ENCODE measurements around the gene MICAL3. TPM values are rescaled to one million over a fixed set of nuclear protein-coding genes. Genes with fewer than 3 reads are reported as not detected.

The MICAL3 gene
- polyA plus RNA-seq, 1 of the 3 experiments (the other 2 are of a cell fraction) = 83.1 TPM

DNA sequence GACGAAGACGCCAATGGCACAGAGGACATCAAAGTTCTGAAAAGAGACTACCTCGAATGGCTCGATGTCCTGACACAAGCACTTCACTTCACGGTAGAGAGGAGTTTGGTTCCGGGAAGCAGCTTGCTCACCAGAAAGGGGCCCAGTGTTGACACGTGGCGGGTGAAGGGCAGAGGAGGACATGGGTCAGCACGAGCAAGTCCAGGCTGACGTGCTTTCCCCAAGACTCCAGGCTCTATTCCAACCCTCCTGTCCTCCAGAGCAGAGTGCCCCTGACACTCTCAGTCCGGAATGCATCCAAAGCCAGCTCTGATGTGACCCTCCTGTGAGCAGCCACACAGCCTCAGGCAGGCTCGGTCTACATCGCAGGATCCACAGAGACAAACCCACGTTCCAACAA, 172.6 kb downstream of the MICAL3 start:
- Histone ChIP-seq H3K9ac (no peak overlapping the region), H3F3A (replicated peaks; ENCODE audit: insufficient read depth) (no peaks in the 10 kb centered on the region), H3K4me1 (ENCODE audit: control insufficient read depth in 1 of 2, insufficient read depth in 2 of 2, low read depth in 1 of 2, low read length in 1 of 2) (peaks cover 0 to 11% of the 10 kb centered on the region in 2 experiments; a peak in 1 of 4 replicates), H2AFZ (ENCODE audit: low read depth) (no peak overlapping the region), H3K9me3 (no peaks in the 10 kb centered on the region), H3K27me3 (ENCODE audit: insufficient read depth) (no peaks in the 10 kb centered on the region), H3K36me3 (replicated peaks in 1 of 2; ENCODE audit: control insufficient read depth in 1 of 2, insufficient read depth in 2 of 2, low read length in 1 of 2) (peaks cover 0 to 46% of the 10 kb centered on the region in 2 experiments), H3K79me2 (ENCODE audit: insufficient read depth) (no peaks in the 10 kb centered on the region), H3K27ac (ENCODE audit: low read depth in 2 of 2, low read length in 1 of 2) (no peak overlapping the region), H3K9me2 (no peaks in the 10 kb centered on the region), H3K4me3 (ENCODE audit: low read depth in 2 of 2, low read length in 1 of 2) (no peak overlapping the region), H4K20me1 (ENCODE audit: insufficient read depth) (no peaks in the 10 kb centered on the region), H3K4me2 (no peak overlapping the region)
- ChIA-PET POLR2A (no interaction called here), CTCF (no interaction called here)
- TF ChIP-seq, protein P1, sequence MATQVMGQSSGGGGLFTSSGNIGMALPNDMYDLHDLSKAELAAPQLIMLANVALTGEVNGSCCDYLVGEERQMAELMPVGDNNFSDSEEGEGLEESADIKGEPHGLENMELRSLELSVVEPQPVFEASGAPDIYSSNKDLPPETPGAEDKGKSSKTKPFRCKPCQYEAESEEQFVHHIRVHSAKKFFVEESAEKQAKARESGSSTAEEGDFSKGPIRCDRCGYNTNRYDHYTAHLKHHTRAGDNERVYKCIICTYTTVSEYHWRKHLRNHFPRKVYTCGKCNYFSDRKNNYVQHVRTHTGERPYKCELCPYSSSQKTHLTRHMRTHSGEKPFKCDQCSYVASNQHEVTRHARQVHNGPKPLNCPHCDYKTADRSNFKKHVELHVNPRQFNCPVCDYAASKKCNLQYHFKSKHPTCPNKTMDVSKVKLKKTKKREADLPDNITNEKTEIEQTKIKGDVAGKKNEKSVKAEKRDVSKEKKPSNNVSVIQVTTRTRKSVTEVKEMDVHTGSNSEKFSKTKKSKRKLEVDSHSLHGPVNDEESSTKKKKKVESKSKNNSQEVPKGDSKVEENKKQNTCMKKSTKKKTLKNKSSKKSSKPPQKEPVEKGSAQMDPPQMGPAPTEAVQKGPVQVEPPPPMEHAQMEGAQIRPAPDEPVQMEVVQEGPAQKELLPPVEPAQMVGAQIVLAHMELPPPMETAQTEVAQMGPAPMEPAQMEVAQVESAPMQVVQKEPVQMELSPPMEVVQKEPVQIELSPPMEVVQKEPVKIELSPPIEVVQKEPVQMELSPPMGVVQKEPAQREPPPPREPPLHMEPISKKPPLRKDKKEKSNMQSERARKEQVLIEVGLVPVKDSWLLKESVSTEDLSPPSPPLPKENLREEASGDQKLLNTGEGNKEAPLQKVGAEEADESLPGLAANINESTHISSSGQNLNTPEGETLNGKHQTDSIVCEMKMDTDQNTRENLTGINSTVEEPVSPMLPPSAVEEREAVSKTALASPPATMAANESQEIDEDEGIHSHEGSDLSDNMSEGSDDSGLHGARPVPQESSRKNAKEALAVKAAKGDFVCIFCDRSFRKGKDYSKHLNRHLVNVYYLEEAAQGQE (IDR thresholded peaks at IDR 0.05; ENCODE audit: low read depth, low read length) = no peak
- TF ChIP-seq SIN3A (IDR thresholded peaks at IDR 0.05; ENCODE audit: borderline replicate concordance, low read depth, low read length) = no peak
- no peak for TF ChIP-seq MXI1 (IDR thresholded peaks at IDR 0.05; ENCODE audit: low read depth, low read length)
- TF ChIP-seq EZH2phosphoT487 (IDR thresholded peaks at IDR 0.05; ENCODE audit: borderline replicate concordance, low read depth) = no peak
- TF ChIP-seq, protein P2, sequence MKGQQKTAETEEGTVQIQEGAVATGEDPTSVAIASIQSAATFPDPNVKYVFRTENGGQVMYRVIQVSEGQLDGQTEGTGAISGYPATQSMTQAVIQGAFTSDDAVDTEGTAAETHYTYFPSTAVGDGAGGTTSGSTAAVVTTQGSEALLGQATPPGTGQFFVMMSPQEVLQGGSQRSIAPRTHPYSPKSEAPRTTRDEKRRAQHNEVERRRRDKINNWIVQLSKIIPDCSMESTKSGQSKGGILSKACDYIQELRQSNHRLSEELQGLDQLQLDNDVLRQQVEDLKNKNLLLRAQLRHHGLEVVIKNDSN (IDR thresholded peaks at IDR 0.05; ENCODE audit: borderline replicate concordance, low read depth) = no peak
- no peak for TF ChIP-seq SMC3 (IDR thresholded peaks at IDR 0.05; ENCODE audit: low read depth, low read length)
- TF ChIP-seq, protein P3, sequence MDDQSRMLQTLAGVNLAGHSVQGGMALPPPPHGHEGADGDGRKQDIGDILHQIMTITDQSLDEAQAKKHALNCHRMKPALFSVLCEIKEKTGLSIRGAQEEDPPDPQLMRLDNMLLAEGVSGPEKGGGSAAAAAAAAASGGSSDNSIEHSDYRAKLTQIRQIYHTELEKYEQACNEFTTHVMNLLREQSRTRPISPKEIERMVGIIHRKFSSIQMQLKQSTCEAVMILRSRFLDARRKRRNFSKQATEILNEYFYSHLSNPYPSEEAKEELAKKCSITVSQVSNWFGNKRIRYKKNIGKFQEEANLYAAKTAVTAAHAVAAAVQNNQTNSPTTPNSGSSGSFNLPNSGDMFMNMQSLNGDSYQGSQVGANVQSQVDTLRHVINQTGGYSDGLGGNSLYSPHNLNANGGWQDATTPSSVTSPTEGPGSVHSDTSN (IDR thresholded peaks at IDR 0.05) = no peak
- DNase-seq = no peak
- WGBS (ENCODE audit: low lambda C conversion rate) = 94% methylated on average over 9 of the region's 14 CpGs

DNA sequence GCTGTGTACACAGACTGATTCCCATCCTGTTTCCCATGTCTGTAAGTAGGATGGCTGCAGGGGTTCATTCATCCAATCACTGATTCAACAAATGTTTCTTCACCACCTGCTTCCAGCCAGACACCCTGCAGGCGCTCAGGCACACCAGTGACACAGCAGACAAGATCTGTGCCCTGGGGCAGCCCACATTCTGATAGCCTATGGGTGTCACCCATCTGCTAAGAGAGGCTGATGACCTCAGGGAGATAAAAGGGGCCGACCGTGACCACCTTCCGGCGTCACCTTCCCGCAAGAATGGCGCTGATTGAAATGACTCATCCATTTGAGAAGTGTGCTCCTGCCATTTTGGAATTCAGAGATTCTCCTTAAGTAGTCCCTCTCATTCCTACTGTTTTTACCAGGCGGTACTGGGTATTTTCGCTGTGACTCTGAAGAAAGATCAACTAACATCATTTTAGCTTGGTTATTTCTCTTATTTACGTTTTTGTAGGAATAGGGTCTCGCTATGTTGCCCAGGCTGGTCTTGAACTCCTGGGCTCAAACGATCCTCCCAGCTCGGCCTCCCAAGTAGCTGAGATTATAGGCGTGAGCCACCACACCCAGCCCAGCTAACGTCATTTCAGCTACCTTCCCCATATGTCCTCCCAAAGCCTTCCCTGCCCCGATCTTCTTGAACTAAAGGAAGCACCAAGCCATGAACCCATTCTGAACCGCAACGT, 176.8 kb downstream of the MICAL3 start:
- ChIA-PET CTCF (interaction anchor here (1.0 to 6.3 kb wide), 5 partner anchors 14 to 229 kb away, joined by 3 to 45 read pairs (median 3); partner anchors contain the start of gene PEX26), POLR2A (no interaction called here)
- no peaks in the 10 kb centered on the region for H3K9me2 ChIP-seq
- no peak overlapping the region for H3K9ac ChIP-seq
- H3K4me3 ChIP-seq (ENCODE audit: low read depth in 2 of 2, low read length in 1 of 2) = no peak overlapping the region
- H2AFZ ChIP-seq (ENCODE audit: low read depth) = no peak overlapping the region
- no peaks in the 10 kb centered on the region for H4K20me1 ChIP-seq (ENCODE audit: insufficient read depth)
- peak; percentile 43; the same call in 1 of the 2 replicates for TF ChIP-seq RCOR1 (IDR thresholded peaks at IDR 0.05; ENCODE audit: low read length)
- TF ChIP-seq RAD21 (IDR thresholded peaks at IDR 0.05; ENCODE audit: low read length) = no peak
- 0 out of 2 replicates have a peak, but pooled peaks have one; percentile 22 for TF ChIP-seq GATA2 (CRISPR knock-in tag; IDR thresholded peaks at IDR 0.05)
- peak in 1 of 2 experiments; percentile 12; a peak in 1 of 4 replicates for TF ChIP-seq EP300 (IDR thresholded peaks at IDR 0.05; ENCODE audit: borderline replicate concordance in 1 of 2, low read depth in 1 of 2, low read length in 1 of 2)
- TF ChIP-seq FOXJ3 (CRISPR knock-in tag; IDR thresholded peaks at IDR 0.05) = peak; percentile 81
- TF ChIP-seq TAF1 (IDR thresholded peaks at IDR 0.05; ENCODE audit: borderline replicate concordance, low read depth, low read length) = no peak
- no peaks in the 10 kb centered on the region for H3K27me3 ChIP-seq (ENCODE audit: insufficient read depth)
- no peaks in the 10 kb centered on the region for H3K9me3 ChIP-seq
- no peaks in the 10 kb centered on the region for H3F3A ChIP-seq (replicated peaks; ENCODE audit: insufficient read depth)
- peaks cover 0 to 36% of the 10 kb centered on the region in 2 experiments; a peak in 1 of 4 replicates for H3K4me1 ChIP-seq (ENCODE audit: control insufficient read depth in 1 of 2, insufficient read depth in 2 of 2, low read depth in 1 of 2, low read length in 1 of 2)
- H3K27ac ChIP-seq (ENCODE audit: low read depth in 2 of 2, low read length in 1 of 2) = peak overlapping the region in 1 of 2 experiments; percentile 94; a peak in 2 of 4 replicates
- no peaks in the 10 kb centered on the region for H3K79me2 ChIP-seq (ENCODE audit: insufficient read depth)
- peak; percentile 44 for DNase-seq
- H3K4me2 ChIP-seq = no peak overlapping the region
- 95% methylated on average over 18 of the region's 18 CpGs for WGBS (ENCODE audit: low lambda C conversion rate)
- peaks cover 0 to 24% of the 10 kb centered on the region in 2 experiments for H3K36me3 ChIP-seq (replicated peaks in 1 of 2; ENCODE audit: control insufficient read depth in 1 of 2, insufficient read depth in 2 of 2, low read length in 1 of 2)
